ENCODE data around the gene ZCCHC7. TPM values are rescaled to one million over a fixed set of nuclear protein-coding genes. Genes with fewer than 3 reads are reported as not detected.

ZCCHC7 gene
- total RNA-seq, 1 donor, result 68.4 TPM

DNA sequence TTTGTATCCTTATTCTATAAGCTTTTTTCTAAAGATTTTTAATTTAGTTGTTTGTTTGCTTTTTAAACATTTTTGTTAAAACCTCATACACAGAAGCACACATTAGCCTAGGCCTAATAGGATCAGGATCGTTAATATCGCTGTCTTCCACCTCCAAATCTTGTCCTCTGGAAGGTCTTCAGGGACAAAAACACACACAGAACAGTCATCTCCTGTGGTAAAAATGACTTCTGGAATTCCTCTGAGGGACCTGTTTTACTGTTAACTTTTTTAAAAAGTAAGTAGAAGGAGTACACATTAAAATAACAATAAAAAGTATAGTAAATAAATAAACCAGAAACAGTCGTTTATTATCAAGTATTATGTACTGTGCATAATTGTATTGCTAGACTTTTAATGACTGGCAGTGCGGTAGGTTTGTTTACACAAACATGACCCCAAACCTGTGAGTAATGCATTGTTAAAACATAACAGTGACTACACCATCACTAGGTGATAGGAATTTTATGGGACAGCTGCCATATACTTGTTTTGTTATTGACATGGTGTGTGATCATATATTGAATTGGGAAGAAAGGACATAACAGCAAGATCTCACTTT, 109.6 kb downstream of the ZCCHC7 start:
- Histone ChIP-seq H3K4me3 (ENCODE audit: low read length) (no peak overlapping the region), H3K9me3 (ENCODE audit: low read depth, low read length) (no peaks in the 10 kb centered on the region), H3K4me1 (ENCODE audit: insufficient read depth, low read length) (no peaks in the 10 kb centered on the region), H3K27me3 (ENCODE audit: insufficient read depth, low read length) (no peaks in the 10 kb centered on the region)

DNA sequence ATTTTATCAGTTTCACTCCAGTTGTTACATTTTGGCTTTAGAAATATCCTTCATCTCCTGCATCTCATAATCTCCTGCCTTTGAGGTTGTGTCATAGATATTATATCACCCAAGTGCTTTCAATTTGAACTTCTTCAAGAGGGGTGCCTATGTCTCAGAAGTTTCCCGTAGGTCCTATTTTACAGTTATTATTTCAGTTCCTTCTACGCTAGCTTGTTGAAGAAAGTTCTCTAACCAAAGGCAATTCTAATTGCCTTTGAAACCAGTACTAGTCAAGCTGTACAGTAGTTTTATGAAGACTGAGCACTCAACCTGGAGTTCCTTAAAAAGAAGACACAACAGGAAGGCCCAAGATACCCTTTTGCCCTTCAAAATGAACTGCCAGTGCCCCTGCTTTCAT, 116.4 kb downstream of the ZCCHC7 start:
- H3K4me1 ChIP-seq (ENCODE audit: insufficient read depth, low read length), result no peaks in the 10 kb centered on the region
- no peaks in the 10 kb centered on the region for H3K27me3 ChIP-seq (ENCODE audit: insufficient read depth, low read length)
- no peak overlapping the region for H3K4me3 ChIP-seq (ENCODE audit: low read length)
- no peaks in the 10 kb centered on the region for H3K9me3 ChIP-seq (ENCODE audit: low read depth, low read length)

DNA sequence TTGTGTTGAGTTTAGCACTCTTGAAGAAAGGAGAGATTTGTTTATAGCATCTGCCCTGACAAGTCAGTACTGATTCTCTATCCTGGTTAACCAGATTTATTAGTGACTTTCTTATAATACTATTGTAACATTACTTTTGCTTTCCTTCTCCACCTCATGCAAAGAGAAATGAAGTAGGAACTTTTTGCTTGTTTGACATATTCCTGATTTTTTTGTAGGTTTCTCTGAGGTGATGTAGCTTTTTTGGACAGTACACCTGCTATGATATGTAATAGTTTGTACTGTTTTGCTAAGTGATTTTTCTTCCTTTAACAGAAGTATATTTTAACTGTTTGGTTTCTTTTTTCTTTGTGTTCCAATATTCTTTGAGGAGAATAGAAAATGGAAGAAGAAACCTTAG, 117.7 kb downstream of the ZCCHC7 start:
- H3K9me3 ChIP-seq (ENCODE audit: low read depth, low read length), result no peaks in the 10 kb centered on the region
- H3K4me3 ChIP-seq (ENCODE audit: low read length), result no peak overlapping the region
- H3K27me3 ChIP-seq (ENCODE audit: insufficient read depth, low read length), result no peaks in the 10 kb centered on the region
- H3K4me1 ChIP-seq (ENCODE audit: insufficient read depth, low read length), result no peaks in the 10 kb centered on the region

DNA sequence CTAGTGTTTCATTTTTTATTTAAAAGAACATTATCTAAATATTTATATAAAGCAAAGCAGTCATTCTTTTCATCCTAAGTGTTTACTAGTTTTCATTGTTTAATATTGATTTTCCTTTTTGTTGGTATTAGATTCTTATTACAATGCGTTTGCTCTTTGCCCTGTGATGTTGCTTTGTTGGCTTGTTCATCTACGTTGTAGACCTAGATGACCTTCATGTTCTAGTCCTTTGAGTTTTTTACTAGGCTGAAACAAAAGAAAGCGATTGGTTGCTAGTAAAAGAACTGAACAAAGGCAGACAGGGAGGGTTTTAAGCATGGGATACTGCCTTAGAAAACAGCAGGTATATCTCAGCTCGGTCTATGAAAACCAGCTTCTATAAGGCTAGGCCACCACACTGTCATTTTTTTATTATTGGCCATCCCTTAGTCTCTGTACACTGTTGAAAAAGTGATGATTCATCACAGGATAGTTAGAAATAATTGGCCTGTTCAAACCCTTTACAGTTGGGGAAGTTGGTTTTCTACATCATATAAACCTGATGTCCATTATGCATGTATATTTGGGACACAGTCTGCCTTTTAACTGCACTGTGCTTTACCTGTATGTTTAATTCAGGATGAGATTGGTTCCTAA, 119.0 kb downstream of the ZCCHC7 start:
- no peaks in the 10 kb centered on the region for H3K27me3 ChIP-seq (ENCODE audit: insufficient read depth, low read length)
- no peaks in the 10 kb centered on the region for H3K9me3 ChIP-seq (ENCODE audit: low read depth, low read length)
- H3K4me3 ChIP-seq (ENCODE audit: low read length), result no peak overlapping the region
- no peaks in the 10 kb centered on the region for H3K4me1 ChIP-seq (ENCODE audit: insufficient read depth, low read length)

DNA sequence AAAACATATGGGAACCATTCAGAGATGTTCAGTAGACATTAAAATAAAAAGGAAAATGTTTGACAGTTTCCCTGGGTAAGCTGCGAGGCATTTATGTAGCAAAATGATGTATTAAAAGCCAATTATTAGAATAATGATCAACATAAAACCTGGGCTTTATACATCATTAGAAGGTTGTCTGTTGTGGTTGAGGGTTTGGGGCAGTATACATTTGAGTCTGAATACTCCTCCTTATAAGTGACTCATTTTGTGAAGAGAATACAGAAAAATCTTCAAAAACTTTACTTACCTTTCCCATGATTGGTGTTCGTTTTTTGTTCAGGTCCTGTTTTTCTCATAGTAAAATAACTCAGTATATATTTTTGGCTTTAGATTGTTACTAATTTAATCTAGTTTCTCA, 119.5 kb downstream of the ZCCHC7 start:
- no peak overlapping the region for H3K4me3 ChIP-seq (ENCODE audit: low read length)
- H3K4me1 ChIP-seq (ENCODE audit: insufficient read depth, low read length), result no peaks in the 10 kb centered on the region
- no peaks in the 10 kb centered on the region for H3K9me3 ChIP-seq (ENCODE audit: low read depth, low read length)
- no peaks in the 10 kb centered on the region for H3K27me3 ChIP-seq (ENCODE audit: insufficient read depth, low read length)

DNA sequence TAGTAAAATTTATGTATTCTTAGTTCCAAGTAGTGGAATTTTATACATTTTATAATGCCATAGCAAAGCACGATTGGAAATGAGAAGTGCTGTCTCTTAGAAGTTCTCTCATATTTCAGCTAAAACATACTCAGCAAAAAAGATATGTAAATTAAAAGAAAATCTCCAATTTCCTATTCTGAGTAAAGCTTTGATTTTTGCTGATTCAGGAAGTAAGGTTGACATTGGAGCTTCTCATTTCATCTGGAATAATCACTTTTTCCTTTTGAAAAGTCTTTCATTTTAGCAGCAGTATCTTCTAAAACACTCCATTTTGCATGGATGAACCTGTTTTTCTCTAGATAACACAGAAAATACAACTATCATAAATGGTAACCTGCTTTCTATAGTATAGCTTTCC, 121.0 kb downstream of the ZCCHC7 start:
- Histone ChIP-seq H3K4me1 (ENCODE audit: insufficient read depth, low read length) (no peaks in the 10 kb centered on the region), H3K9me3 (ENCODE audit: low read depth, low read length) (no peaks in the 10 kb centered on the region), H3K27me3 (ENCODE audit: insufficient read depth, low read length) (no peaks in the 10 kb centered on the region), H3K4me3 (ENCODE audit: low read length) (no peak overlapping the region)

DNA sequence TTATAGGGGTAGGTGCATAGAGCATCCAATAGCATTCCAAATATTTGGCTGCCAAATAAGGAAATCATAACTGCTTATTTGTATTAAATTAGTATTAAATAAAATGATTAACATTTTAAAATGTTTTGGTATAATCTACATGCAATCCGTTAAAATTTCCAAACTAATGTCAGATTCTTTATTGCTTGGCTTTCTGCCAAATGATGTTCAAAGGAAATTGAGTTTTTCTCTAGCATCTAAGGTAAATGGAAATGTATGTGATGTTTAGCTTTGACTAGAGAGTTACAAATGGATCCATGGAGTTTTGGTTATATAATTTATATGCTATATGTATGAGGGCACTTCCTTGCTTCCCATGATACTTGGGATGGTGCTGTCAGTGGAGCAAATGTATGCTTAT, 121.7 kb downstream of the ZCCHC7 start:
- Histone ChIP-seq H3K4me1 (ENCODE audit: insufficient read depth, low read length) (no peaks in the 10 kb centered on the region), H3K27me3 (ENCODE audit: insufficient read depth, low read length) (no peaks in the 10 kb centered on the region), H3K9me3 (ENCODE audit: low read depth, low read length) (no peaks in the 10 kb centered on the region), H3K4me3 (ENCODE audit: low read length) (no peak overlapping the region)

DNA sequence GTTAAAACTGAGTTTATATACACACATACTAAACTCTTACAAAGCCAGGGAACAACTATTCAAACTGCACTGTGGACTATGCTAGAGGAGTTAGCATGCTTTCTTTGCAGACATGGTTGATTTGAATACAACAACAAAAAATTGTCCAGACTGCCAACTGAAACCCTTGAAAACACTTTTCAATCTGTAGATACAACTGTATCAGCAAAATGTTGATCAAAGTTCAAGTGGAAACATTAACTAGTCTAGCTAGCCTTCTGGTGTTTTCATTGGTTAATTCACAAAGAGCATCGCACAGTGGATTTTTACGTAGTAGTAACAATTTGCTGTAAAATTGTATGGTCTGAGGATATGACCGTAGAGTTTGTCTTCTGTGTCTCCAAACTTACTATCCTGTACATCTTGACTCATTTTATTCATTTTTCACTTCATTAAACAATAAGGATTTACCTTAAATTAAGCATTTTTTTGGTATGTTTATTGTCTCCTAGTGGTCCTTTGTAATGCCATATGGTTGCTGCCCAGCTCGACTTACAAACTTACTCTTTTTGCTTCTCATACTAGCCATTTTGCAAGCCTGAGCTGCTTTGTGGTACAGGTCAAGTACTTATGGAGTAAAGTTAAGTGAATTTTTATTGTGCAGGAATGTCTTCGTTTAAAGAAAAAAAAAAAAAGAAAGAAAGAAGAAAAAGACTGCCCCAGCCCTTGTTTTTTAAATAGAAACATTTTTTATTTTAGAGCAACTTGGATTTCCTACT, 123.4 kb downstream of the ZCCHC7 start:
- no peak overlapping the region for H3K4me3 ChIP-seq (ENCODE audit: low read length)
- H3K27me3 ChIP-seq (ENCODE audit: insufficient read depth, low read length), result no peaks in the 10 kb centered on the region
- H3K9me3 ChIP-seq (ENCODE audit: low read depth, low read length), result no peaks in the 10 kb centered on the region
- no peaks in the 10 kb centered on the region for H3K4me1 ChIP-seq (ENCODE audit: insufficient read depth, low read length)

DNA sequence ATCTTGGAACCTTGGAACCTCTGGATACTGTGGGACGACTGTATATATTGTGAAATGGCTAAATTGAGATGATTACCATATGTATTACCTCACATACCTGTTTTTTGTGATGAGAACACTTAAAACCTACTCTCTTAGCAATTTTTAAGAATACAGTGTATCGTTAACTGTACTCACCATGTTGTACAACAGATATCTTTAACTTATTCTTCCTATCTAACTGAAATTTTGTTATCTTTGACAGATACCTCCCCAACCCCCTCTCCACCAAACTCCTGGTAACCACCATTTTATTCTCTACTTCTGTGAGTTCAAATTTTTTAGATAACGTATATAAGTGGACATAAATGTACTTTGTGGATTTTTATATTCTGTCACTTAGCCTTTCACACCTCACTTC, 126.5 kb downstream of the ZCCHC7 start:
- H3K4me3 ChIP-seq (ENCODE audit: low read length), result no peak overlapping the region
- no peaks in the 10 kb centered on the region for H3K27me3 ChIP-seq (ENCODE audit: insufficient read depth, low read length)
- no peaks in the 10 kb centered on the region for H3K9me3 ChIP-seq (ENCODE audit: low read depth, low read length)
- H3K4me1 ChIP-seq (ENCODE audit: insufficient read depth, low read length), result peaks cover 4% of the 10 kb centered on the region

DNA sequence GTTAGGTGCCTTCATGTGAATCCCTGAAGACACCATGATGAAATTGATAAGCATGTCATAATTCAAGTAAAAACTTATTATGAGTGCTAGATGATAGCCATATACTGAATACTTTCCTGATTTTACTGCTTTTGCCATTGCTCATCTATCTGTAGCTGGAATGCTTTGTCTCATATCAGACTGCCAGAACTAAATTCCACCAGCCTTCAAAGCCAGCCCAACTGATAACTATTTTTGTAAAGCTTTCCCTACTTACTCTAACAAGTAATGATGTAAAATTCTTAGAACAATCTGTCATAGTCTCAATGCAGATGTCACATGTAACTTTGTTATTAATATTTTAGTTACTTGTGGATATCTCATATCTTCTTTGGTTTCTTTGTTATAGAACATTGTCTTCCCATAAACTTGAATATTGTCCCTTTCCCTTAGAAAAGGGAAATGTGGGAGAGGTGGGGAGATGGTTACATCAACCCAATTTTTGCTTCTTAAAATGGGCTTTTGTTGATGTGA, 128.3 kb downstream of the ZCCHC7 start:
- Histone ChIP-seq H3K9me3 (ENCODE audit: low read depth, low read length) (no peaks in the 10 kb centered on the region), H3K4me3 (ENCODE audit: low read length) (no peak overlapping the region), H3K4me1 (ENCODE audit: insufficient read depth, low read length) (peaks cover 4% of the 10 kb centered on the region), H3K27me3 (ENCODE audit: insufficient read depth, low read length) (no peaks in the 10 kb centered on the region)

DNA sequence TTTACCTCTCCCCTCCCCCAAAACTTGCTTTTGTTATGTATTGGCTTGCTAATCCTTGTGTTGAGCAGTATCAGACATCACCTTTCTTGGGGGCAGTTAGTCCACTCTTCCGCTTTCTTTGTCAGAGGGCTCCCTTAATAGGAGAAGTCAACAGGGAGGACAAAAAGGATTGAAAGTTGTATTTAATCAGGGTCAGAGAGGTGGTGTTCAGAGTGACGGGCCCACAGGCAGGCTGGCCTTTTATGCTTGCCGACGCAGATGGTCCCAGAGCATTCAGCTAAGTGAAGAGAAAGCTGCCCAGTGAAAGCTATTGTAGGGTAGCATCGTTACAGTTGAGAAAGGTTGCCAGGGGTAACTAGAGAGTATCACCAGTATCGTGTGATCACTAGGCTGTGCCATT, 131.1 kb downstream of the ZCCHC7 start:
- Histone ChIP-seq H3K27me3 (ENCODE audit: insufficient read depth, low read length) (no peaks in the 10 kb centered on the region), H3K4me1 (ENCODE audit: insufficient read depth, low read length) (peaks cover 4% of the 10 kb centered on the region), H3K9me3 (ENCODE audit: low read depth, low read length) (no peaks in the 10 kb centered on the region), H3K4me3 (ENCODE audit: low read length) (no peak overlapping the region)

DNA sequence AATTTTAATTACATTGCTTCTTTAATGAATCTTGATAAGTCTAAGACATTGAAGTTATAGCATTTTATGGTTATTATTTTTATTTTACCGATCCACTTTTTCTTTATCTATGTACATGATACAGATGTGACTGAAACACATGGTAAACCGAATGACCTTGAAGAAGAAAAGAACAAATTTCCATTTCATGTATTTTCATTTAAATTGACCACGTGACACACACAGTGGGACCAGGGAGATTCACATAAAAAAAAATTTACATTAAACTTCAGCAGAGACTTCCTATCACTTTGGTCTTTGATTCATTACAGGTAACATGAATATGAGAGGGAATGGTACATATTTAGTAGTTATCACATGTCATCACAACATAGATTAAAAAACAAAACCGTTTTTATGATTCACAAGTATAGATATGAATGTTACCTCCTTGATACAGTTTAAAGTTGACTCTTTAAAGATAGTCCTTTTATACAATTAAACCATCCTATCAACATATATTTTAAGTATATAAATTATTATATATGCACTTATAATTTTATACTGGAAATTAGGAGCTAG, 133.1 kb downstream of the ZCCHC7 start:
- Histone ChIP-seq H3K4me1 (ENCODE audit: insufficient read depth, low read length) (peaks cover 4% of the 10 kb centered on the region), H3K9me3 (ENCODE audit: low read depth, low read length) (no peaks in the 10 kb centered on the region), H3K4me3 (ENCODE audit: low read length) (no peak overlapping the region), H3K27me3 (ENCODE audit: insufficient read depth, low read length) (no peaks in the 10 kb centered on the region)

DNA sequence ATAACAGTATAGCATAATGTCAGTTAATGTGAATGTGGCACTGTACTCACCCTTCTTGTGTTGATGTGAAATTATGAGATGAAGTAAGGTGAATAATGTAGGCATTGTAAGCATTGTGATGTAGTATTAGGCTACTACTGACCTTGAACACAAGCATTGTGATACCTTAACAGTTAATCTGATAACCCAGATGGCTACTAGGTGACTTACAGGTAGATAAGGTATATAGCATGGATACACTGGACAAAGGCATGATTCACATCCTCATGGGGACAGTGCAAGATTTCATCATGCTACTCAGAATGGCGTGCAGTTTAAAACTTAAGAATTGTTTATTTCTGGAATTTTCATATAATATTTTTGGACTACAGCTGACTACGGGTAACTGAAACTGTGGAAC, 134.8 kb downstream of the ZCCHC7 start:
- Histone ChIP-seq H3K4me1 (ENCODE audit: insufficient read depth, low read length) (peaks cover 4% of the 10 kb centered on the region), H3K9me3 (ENCODE audit: low read depth, low read length) (no peaks in the 10 kb centered on the region), H3K4me3 (ENCODE audit: low read length) (no peak overlapping the region), H3K27me3 (ENCODE audit: insufficient read depth, low read length) (no peaks in the 10 kb centered on the region)

DNA sequence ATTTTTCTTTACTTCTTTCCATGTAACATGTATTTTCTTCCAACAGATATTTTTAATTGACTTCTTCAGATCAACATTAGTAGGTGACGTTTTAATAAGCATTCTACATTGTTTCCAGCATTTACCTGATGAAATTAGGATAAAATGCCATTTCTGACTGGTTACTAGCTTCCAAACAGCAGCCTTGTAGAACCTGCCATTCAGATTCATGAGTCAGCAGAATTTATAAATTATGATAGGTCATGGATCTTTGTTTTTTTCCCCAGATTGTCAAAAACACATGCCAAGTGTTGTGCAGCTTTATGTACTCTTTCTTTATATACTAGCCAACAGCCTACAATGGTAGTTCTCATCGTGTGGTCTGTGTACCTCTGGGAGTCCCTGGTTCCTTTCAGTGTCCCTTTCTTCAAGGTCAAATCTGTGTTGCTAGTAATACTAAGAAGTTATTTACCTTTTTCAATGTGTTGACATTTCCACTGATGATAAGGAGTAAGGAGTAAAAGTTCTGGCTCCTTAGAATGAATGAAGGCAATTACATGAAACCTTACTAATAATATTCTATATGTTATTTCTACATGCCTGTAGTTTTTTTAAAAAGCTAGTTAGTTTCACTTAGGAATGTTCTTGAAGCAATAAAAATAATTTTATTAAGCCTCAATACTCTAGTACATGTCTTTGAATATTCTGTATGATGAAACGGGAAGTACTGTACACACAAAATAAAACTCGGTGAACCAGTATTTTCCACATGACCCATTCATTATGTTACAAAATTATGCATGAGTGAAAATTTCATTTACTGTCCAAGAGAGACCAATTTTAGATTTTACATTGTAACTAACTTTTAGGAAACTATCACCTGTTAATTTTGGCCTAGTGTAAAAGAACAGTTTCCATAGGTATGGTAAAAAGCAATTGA, 135.8 kb downstream of the ZCCHC7 start:
- no peaks in the 10 kb centered on the region for H3K27me3 ChIP-seq (ENCODE audit: insufficient read depth, low read length)
- H3K4me3 ChIP-seq (ENCODE audit: low read length), result no peak overlapping the region
- no peaks in the 10 kb centered on the region for H3K9me3 ChIP-seq (ENCODE audit: low read depth, low read length)
- peaks cover 5% of the 10 kb centered on the region for H3K4me1 ChIP-seq (ENCODE audit: insufficient read depth, low read length)

All from mononuclear cell (primary cell).